ENCODE measurements around the gene NLRP9. TPM values are rescaled to one million over a fixed set of nuclear protein-coding genes. Genes with fewer than 3 reads are reported as not detected.
A peak's percentile ranks its signal among the peaks of the same experiment; 100 is the strongest.

The NLRP9 gene
- total and polyA plus RNA-seq, 2 of the 8 experiments (the other 6 are each of a cell fraction or from before 2014, with no cell fraction given), result not detected

GRCh38 chr19:55673465-55673864 is 64.7 kb downstream of the NLRP9 start:
- H3K4ac ChIP-seq (replicated peaks; ENCODE audit: insufficient read length, low read depth, low read length), result no peak overlapping the region
- no peak overlapping the region for H2BK12ac ChIP-seq (ENCODE audit: low read depth, low read length)
- H3K27ac ChIP-seq (ENCODE audit: low read depth, low read length), result no peak overlapping the region
- peaks cover 21 to 64% of the 10 kb centered on the region in 2 experiments for H3K79me2 ChIP-seq (ENCODE audit: control insufficient read depth in 1 of 2, insufficient read depth in 2 of 2, low read length in 2 of 2)
- no peak overlapping the region for H2BK15ac ChIP-seq (ENCODE audit: low read length)
- no peak overlapping the region for H3K14ac ChIP-seq (ENCODE audit: insufficient read length)
- 0 out of 7 replicates have a peak overlapping the region, but pooled peaks of 1 of the 4 experiments have one; percentile 34 for H3K9ac ChIP-seq (replicated peaks in 1 of 4; ENCODE audit: extremely low read depth in 1 of 4, low read depth in 3 of 4, low read length in 3 of 4)
- 0 out of 8 replicates have a peak overlapping the region, but pooled peaks of 1 of the 4 experiments have one; percentile 2 for H3K4me3 ChIP-seq (ENCODE audit: extremely low read depth in 1 of 4, insufficient read depth in 2 of 4, low read depth in 3 of 4, low read length in 4 of 4)
- H3K79me1 ChIP-seq (ENCODE audit: low read depth, low read length), result peaks cover 12% of the 10 kb centered on the region
- WGBS, 2 experiments (ENCODE audit: extremely low coverage in 1 of 2, insufficient coverage in 1 of 2, insufficient read length in 1 of 2, insufficient replicate concordance in 2 of 2, low coverage in 1 of 2, low lambda C conversion rate in 2 of 2, missing lambda C conversion rate in 1 of 2), result 91% methylated on average over 9 of the region's 9 CpGs; no CpG with 5 or more reads in 1 of the 2 experiments
- no peak overlapping the region for H2BK20ac ChIP-seq (ENCODE audit: low read length)
- peaks cover 14 to 25% (median 21%) of the 10 kb centered on the region in 4 experiments; a peak in 7 of 8 replicates for H3K36me3 ChIP-seq (ENCODE audit: control insufficient read depth in 2 of 4, insufficient read depth in 4 of 4, low read length in 3 of 4)
- peaks cover 5% of the 10 kb centered on the region; the same call in 1 of the 2 replicates for H3K23me2 ChIP-seq (ENCODE audit: low read depth, low read length)
- 0 out of 2 replicates have a peak overlapping the region, but pooled peaks have one; percentile 65 for H2AK5ac ChIP-seq (ENCODE audit: low read depth, low read length)
- no peak overlapping the region for H3K18ac ChIP-seq (ENCODE audit: extremely low read depth, low read length)
- peak overlapping the region; percentile 59; the same call in 1 of the 2 replicates for H4K8ac ChIP-seq (ENCODE audit: extremely low read depth, insufficient read depth, low read length)
- H3K27me3 ChIP-seq (replicated peaks in 1 of 4; ENCODE audit: control insufficient read depth in 3 of 4, extremely low read depth in 1 of 4, insufficient read depth in 3 of 4, low read length in 3 of 4), result no peaks in the 10 kb centered on the region
- H4K5ac ChIP-seq (ENCODE audit: insufficient read length, low read depth, low read length), result no peak overlapping the region
- ChIA-PET CTCF (ENCODE audit: partially characterized antibody) (interaction anchor here (0.7 kb wide), 1 partner anchor 19 kb away, joined by 3 read pairs; the partner anchor contains the start of gene U2AF2), POLR2A (ENCODE audit: partially characterized antibody) (interaction anchor here (0.9 to 2.5 kb wide), 6 partner anchors 9 to 33 kb away, joined by 3 to 18 read pairs (median 4); partner anchors contain the start of genes U2AF2 and ZNF580)
- H3K9me3 ChIP-seq (ENCODE audit: insufficient read depth in 2 of 2, low read depth in 1 of 2, low read length in 1 of 2), result no peaks in the 10 kb centered on the region
- no peak for FAIRE-seq
- TF ChIP-seq SP4 (IDR thresholded peaks at IDR 0.05; ENCODE audit: low read length), result no peak
- peaks cover 20 to 38% of the 10 kb centered on the region in 2 experiments for H4K20me1 ChIP-seq (replicated peaks in 1 of 2; ENCODE audit: control insufficient read depth in 1 of 2, insufficient read depth in 2 of 2, low read length in 2 of 2)
- H3K4me1 ChIP-seq (replicated peaks in 1 of 4; ENCODE audit: control insufficient read depth in 3 of 4, insufficient read depth in 4 of 4, low read length in 3 of 4), result peaks cover 0 to 11% (median 6%) of the 10 kb centered on the region in 4 experiments; a peak in 5 of 7 replicates
- H2AFZ ChIP-seq (ENCODE audit: low read length), result no peak overlapping the region
- no peak overlapping the region for H4K91ac ChIP-seq (replicated peaks; ENCODE audit: insufficient read length, low read length)
- no peak overlapping the region for H2BK120ac ChIP-seq (replicated peaks; ENCODE audit: low read depth, low read length)
- H2BK5ac ChIP-seq (ENCODE audit: low read depth, low read length), result 0 out of 2 replicates have a peak overlapping the region, but pooled peaks have one; percentile 78
- peak overlapping the region; percentile 23 to 58; a peak in 3 of 4 replicates for H3K4me2 ChIP-seq (ENCODE audit: insufficient read depth in 1 of 2, low read depth in 2 of 2, low read length in 2 of 2)
- H3K56ac ChIP-seq (replicated peaks; ENCODE audit: insufficient read length, low read depth, low read length), result no peak overlapping the region
- DNase-seq (ENCODE audit: low read depth in 1 of 2, low spot score in 2 of 2), result no peak
- no peak overlapping the region for H3K23ac ChIP-seq (ENCODE audit: insufficient read length)

All from H1 (cell line).